Muscle of arm (tissue), 12 donors: Measurements from ENCODE around the gene USF3. TPM values are rescaled to one million over a fixed set of nuclear protein-coding genes. Genes with fewer than 3 reads are reported as not detected.

Experiments
- DNase-seq: peaks from one replicate; pipeline ENCODE4 v3.0.0-alpha.2; 2013
- polyA plus RNA-seq, 12 donors: library from polyadenylated mRNA; unstranded; fragments of 120-200 nt; gene quantifications; one replicate each; pipeline ENCODE4 v1.2.1, GENCODE V29; 2013; ENCODE audit not compliant: insufficient read length in 12 of 12

Gene USF3
- polyA plus RNA-seq, 12 donors, result 13.0 to 25.2 (median 19.7) TPM; not detected in 1

DNA sequence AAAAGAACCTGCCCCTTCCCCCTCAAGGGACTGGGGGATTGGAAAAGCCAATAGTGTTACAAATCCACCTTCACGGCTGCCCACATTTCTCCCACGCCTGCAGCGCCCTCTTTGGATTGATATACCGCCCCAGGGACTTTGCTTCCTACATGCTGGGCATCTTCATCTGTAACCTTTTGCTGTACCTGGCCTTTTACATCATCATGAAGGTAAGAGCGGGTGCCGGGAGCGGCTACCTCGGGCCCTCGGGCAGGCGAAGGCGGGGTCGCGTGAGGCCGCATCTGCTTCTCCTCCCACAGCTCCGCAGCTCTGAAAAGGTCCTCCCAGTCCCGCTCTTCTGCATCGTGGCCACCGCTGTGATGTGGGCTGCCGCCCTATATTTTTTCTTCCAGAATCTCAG is 73.1 kb downstream of the USF3 start:
- no peak for DNase-seq

DNA sequence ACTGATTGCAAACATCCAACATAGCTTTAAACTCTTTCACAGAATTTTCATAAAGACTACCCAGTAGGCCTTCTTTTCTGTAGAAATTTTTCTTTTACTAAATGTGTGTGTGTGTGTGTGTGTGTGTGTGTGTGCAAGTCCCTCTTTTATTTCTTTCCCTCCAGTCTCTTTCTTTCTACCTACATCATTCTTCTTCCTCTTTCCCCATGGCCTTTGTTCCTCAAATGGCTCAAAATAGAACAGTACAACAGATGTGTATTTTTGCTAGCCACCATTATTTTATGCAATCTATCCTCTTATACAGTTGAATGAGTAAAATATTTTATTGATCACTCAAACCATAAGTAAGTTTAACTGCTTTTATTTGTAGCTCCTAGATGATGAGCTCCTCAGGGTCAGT is 76.4 kb downstream of the USF3 start:
- DNase-seq, result no peak

DNA sequence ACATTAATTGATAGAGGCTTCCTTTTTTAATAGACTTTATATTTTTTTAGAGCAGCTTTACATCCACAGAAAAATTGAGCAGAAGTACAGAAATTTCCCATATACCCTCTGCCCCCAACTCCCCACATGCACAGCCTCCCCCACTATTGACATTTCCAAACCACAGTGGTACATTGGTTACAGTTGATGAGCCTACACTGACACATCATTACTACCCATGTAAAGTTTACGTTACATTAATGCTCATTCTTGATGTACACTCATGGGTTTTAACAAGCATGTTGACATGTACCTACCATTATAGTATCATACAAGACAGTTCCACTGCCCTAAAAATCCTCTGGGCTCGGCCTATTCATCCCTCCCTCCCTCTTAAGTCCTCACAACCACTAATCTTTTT is 78.7 kb downstream of the USF3 start:
- no peak for DNase-seq

DNA sequence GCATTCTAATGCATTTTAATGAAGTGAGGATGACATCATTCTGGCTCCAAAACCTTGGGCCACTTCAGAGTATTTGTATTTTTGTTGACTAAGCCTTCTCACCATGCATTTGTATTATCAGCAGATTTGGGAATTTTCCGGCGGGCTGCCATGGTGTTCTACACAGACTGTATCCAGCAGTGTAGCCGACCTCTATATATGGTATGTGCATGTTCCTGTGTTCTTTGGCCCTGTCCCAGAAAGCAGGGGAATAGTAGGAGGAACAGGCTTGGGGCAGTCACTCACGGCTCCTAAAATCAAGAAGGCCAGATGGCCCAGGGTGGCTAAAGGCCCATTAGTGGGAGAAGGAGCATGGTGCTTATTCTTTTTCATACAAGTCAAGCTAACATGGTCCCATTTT is 80.5 kb downstream of the USF3 start:
- DNase-seq, result no peak

DNA sequence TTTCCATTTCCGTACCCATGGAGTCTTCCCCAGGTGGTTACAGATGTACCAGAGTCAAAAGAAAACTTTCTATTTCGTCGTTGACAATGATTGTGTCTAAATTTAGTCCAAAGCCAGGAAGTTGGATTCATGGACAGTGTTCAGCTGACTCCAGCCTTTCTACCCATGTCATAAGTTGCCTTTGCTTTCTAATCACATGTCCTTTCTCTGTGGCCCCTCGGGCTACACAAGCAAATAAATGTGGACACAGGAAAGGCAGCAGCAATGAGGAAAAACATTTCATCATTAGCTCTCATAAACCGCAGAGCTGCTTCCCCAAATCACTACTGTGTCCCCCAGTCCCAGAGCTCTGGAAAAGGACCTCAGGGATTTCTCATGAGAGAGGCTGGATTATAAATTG is 82.0 kb downstream of the USF3 start:
- no peak for DNase-seq

DNA sequence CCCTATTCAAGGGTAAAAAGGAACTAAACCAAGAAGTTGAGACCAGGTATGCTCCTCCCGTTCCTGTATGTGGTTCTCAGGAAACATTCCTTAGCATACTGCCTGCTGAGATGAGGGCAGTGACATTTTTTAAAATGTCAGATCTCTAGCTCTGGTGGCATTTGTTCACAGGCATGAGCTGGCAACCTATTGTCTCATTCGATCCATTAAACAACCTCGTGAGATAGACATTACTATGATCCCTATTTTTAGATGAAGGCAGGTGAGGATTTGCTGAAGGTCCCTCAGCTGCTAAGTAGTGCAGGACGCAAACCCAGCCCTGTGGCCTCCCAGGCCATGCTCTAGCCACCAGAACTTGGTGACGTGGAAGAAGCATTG is 89.2 kb downstream of the USF3 start:
- no peak for DNase-seq

DNA sequence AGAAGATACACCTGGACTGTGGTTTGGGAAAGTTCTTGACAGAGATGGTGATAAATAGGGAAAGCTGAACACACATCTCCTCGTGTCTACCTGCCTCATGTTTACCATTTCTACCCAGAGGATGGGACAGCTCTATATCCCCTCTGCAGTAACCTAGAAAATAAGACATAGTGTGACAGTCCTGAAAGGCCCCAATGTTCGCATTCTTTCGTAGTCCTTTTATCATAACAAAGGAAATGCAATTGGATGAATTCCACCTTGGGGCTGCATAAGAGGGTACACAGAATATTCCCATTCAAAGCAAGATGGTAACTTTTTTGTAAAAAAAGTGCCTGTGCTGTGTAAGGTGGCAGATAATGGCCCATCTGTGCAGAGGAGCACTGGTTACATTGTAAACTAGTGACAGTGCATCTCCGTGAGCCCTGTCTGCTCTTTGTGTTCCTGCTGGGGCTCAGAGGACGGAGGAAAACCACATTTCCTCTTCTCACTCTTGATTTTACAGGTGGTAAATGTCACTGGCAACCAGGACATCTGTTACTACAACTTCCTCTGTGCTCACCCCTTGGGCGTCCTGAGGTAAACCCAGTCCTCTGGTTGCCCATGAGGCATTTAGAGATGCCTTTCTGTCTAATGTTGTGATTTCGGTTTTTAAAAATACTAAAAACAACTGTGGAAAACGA is 89.8 kb downstream of the USF3 start:
- DNase-seq, result no peak

DNA sequence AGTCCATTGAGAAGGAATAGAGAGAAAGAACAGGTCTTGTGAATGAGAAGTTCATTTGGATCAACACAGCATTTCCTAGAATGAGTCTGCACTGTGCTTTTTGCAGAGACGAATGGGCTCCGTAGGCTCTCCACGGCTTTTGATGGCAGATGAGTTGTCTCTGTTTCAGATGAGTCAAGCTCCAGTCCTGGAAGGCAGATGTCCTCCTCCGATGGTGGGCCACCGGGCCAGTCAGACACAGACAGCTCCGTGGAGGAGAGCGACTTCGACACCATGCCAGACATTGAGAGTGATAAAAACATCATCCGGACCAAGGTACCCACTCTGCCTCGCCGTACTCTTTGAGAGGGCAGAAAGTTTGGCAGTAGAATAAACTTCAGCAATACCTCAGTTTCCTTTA is 93.6 kb downstream of the USF3 start:
- no peak for DNase-seq

DNA sequence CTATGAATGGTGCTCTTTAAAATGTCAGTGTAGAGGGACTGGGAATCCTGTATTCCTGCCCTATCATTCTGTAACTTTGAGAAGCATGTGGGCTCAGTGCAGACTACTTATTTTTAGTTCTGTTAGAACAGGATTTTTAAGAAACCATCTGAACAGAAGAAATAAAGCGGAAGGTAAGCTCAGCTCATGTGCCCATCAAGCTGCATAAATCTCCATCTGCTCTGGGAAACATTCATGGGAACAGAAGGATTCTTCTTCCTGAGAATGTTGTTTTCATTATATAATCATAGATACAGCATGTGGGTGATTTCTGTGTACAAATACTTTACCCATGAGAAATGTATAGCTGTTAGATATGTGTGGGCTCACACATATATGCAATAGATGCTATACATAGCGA is 94.2 kb downstream of the USF3 start:
- DNase-seq, result no peak

DNA sequence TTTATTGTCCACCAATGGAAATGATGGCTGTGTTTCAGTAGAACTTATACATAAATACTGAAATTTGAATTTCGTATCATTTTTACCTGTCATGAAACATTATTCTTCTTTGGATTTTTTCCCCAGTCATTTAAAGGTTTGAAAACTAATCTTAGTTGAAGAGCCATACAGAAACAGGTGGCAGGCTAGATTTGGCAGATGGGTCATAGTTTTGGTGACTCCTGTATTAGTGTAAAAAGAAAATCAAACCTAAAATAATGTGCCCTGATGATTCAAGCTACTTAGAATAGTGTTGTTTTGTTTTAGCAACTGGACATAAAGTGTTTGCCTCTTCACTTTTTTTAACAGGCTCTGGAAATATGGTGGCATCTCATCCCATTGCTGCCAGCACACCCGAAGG is 95.2 kb downstream of the USF3 start:
- DNase-seq, result no peak

DNA sequence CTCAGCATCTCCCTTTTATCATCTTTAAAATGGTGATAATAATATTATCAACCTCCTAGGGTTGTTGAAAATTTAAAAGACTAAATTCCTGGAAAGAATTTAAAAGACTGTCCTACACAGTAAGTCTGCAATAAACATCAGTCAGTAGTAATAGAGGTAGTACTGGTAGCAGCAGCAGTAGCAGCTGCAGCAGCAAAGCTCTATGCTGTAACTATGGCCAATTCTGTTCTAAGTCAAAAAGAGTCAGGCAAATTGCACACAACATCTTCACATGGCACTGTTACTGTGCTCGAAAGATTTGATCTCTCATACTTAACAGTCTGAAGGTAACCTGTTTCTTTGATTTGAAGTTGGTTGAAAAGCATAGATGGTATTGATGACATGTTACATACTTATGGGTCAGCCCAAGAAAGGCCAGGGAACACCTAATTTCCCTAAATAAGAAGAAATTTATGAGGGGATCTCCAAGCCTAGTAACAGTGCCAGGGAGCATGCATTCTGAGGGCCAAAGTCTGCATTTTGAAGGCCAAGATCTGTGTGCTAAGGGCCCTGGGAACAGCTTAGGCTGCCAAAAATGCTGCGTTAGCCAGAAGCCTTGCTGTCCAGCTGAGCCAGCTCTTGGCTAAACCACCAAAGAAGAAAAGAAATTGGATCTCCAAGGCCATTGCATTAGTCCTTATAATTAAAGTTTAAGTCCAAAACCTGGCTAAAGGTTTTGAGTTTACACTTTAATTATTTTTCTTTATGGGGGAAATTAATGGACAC is 95.8 kb downstream of the USF3 start:
- no peak for DNase-seq

Other genes with a start within 250 kb of the USF3 start
- 10 to 100 TPM in 6 of 12 donors, 1 to 10 TPM in 5, not detected in 1; 6.5 to 17.4 (median 10.5) TPM for gene SPICE1, start 181.5 kb downstream of the USF3 start, polyA plus RNA-seq
- 10 to 100 TPM in 1 of 12 donors, 1 to 10 TPM in 10, not detected in 1; 1.3 to 16.6 (median 2.2) TPM for gene SIDT1, start 164.1 kb downstream of the USF3 start, polyA plus RNA-seq
- 100 to 1,000 TPM; 102 to 226 (median 166) TPM for gene NAA50, start 49.6 kb upstream of the USF3 start, polyA plus RNA-seq
- 10 to 100 TPM in 11 of 12 donors, not detected in 1; 14.1 to 38.6 (median 19.6) TPM for gene ATP6V1A, start 50.4 kb upstream of the USF3 start, polyA plus RNA-seq
- 1 to 10 TPM in 10 of 12 donors, not detected in 2; 1.4 to 6.4 (median 2.1) TPM for gene GRAMD1C, start 142.1 kb upstream of the USF3 start, polyA plus RNA-seq